CD4-positive, alpha-beta memory T cell (primary cell): Measurements from ENCODE around the gene ATP8B2. TPM values are rescaled to one million over a fixed set of nuclear protein-coding genes. Genes with fewer than 3 reads are reported as not detected.
A peak's percentile ranks its signal among the peaks of the same experiment; 100 is the strongest.
"Not testable (repeated sequence)": the region's sequence is repeated elsewhere in the genome, so short reads cannot be mapped to it uniquely, and the experiment has no call there.

ENCODE experiments used
- CTCF ChIA-PET: fragments of 350-600 bp; sonication (Branson Sonifier 250); formaldehyde crosslinking; loops from one replicate; lab custom pipeline; 2021; ENCODE audit warnings: inconsistent platforms; ENCODE audit not compliant: partially characterized antibody; lab: Charles Lee
- POLR2A ChIA-PET: fragments of 350-600 bp; sonication (Branson Sonifier 250); formaldehyde crosslinking; loops from one replicate; lab custom pipeline; 2021; ENCODE audit not compliant: partially characterized antibody; lab: Charles Lee
- DNase-seq, 5 donors: peaks; one replicate each; pipeline versions ENCODE4 v3.0.0 to v3.0.0-alpha.2; 2020 to 2022; ENCODE audit warnings: mixed read lengths in 1 of 5
- H3K27ac ChIP-seq: one replicate; pipeline ENCODE4 v1.7.0; 2013; ENCODE audit warnings: low read depth, low read length
- H3K27me3 ChIP-seq: 2 replicates; pipeline ENCODE4 v1.7.0; 2013; ENCODE audit warnings: mild to moderate bottlenecking, low read length, moderate library complexity; ENCODE audit not compliant: insufficient read depth
- H3K36me3 ChIP-seq: 2 replicates; pipeline ENCODE4 v1.7.0; 2013; ENCODE audit warnings: mild to moderate bottlenecking, low read length, moderate library complexity; ENCODE audit not compliant: insufficient read depth
- H3K4me1 ChIP-seq: 2 replicates; pipeline ENCODE4 v1.7.0; 2013; ENCODE audit warnings: mild to moderate bottlenecking, low read length, moderate library complexity; ENCODE audit not compliant: insufficient read depth
- H3K4me3 ChIP-seq, 2 donors: one replicate each; pipeline ENCODE4 v1.7.0; 2013; ENCODE audit warnings: low read length in 2 of 2, mild to moderate bottlenecking in 1 of 2
- H3K9me3 ChIP-seq, 2 donors: one replicate each; pipeline ENCODE4 v1.7.0; 2013; ENCODE audit warnings: low read length in 2 of 2, control low read depth in 1 of 2; ENCODE audit not compliant: control insufficient read depth in 1 of 2
- H3K27ac Mint-ChIP-seq, 7 donors: one replicate each; pipeline ENCODE4 v1.8.0; 2020 to 2021; ENCODE audit warnings: mixed read lengths in 7 of 7, mild to moderate bottlenecking in 6 of 7, inconsistent platforms in 3 of 7, moderate library complexity in 3 of 7
- H3K27me3 Mint-ChIP-seq, 2 donors: one replicate each; pipeline ENCODE4 v1.8.0; 2020 to 2021; ENCODE audit warnings: mixed read lengths in 2 of 2
- H3K36me3 Mint-ChIP-seq, 2 donors: one replicate each; pipeline ENCODE4 v1.8.0; 2020 to 2021; ENCODE audit warnings: mixed read lengths in 2 of 2, inconsistent platforms in 1 of 2, mild to moderate bottlenecking in 1 of 2
- H3K4me1 Mint-ChIP-seq, 4 donors: one replicate each; pipeline ENCODE4 v1.8.0; 2020 to 2021; ENCODE audit warnings: mixed read lengths in 4 of 4, mild to moderate bottlenecking in 1 of 4
- H3K4me3 Mint-ChIP-seq, 8 donors: one replicate each; pipeline ENCODE4 v1.8.0; 2020 to 2021; ENCODE audit warnings: mixed read lengths in 8 of 8, mild to moderate bottlenecking in 7 of 8, moderate library complexity in 6 of 8, inconsistent platforms in 3 of 8
- H3K9me3 Mint-ChIP-seq, 8 donors: one replicate each; pipeline ENCODE4 v1.8.0; 2020 to 2021; ENCODE audit warnings: mixed read lengths in 8 of 8, mild to moderate bottlenecking in 5 of 8, inconsistent platforms in 3 of 8, moderate library complexity in 1 of 8
- intact Hi-C: fragments of 100-400 bp; cut with micrococcal nuclease; formaldehyde crosslinking; loops from one replicate; pipeline ENCODE4 v1.15.1; 2023
- polyA plus RNA-seq, 2 donors: library from polyadenylated mRNA; unstranded; fragments of 300-500 nt; fragmentation: Illumina TruSeq; gene quantifications; one replicate each; pipeline ENCODE4 v1.2.3, GENCODE V29; 2021
- total RNA-seq, 2 experiments: library from RNA; stranded (reverse); gene quantifications; one replicate each; pipeline ENCODE4 v1.2.3, GENCODE V29; 2021

ATP8B2 gene
- total RNA-seq = 100 to 1,000 TPM; 186 TPM
- 10 to 100 TPM; 53.5 to 95.4 TPM for polyA plus RNA-seq

- intact Hi-C loops = loop anchor here (1.0 to 10.0 kb wide), 7 partner anchors 10 to 403 kb away; partner anchors contain the start of genes GATAD2B and UBE2Q1
- Histone ChIP-seq H3K27ac (peak within 1 kb of the TSS; percentile 89), H3K4me1 (peaks cover 41% of the 10 kb centered on the region), H3K9me3 (no peaks in the 10 kb centered on the region), H3K36me3 (peaks cover 4% of the 10 kb centered on the region), H3K4me3 (peak within 1 kb of the TSS; percentile 61 to 66), H3K27me3 (no peaks in the 10 kb centered on the region)
- Mint-ChIP-seq H3K36me3 (peaks cover 6 to 24% of the 10 kb centered on the region in 2 donors), H3K27ac (peak within 1 kb of the TSS; percentile 86 to 98 (median 96)), H3K9me3 (no peaks in the 10 kb centered on the region), H3K4me1 (peaks cover 22 to 49% (median 32%) of the 10 kb centered on the region in 4 donors), H3K4me3 (peak within 1 kb of the TSS; percentile 93 to 99 (median 98)), H3K27me3 (no peaks in the 10 kb centered on the region)
- CTCF ChIA-PET = interaction anchor here (0.8 to 17.1 kb wide), 11 partner anchors 11 to 222 kb away, joined by 3 to 543 read pairs (median 4); partner anchors contain the start of genes HAX1 and IL6R
- peak; percentile 79 to 85 (median 81) for DNase-seq
- POLR2A ChIA-PET = interaction anchor here (0.6 to 17.5 kb wide), 8 partner anchors 19 to 811 kb away, joined by 3 to 728 read pairs (median 8); partner anchors contain the start of genes IL6R and UBAP2L
Measured at GRCh38 chr1:154324669-154325582, at the start of gene ATP8B2. Gene ATP8B2, plus strand, starts transcription at chr1:154325525. Its CDS starts 2,617 bp downstream, at chr1:154328142.

GRCh38 chr1:154276797-154277196, 48.5 kb upstream of the ATP8B2 start:
- Mint-ChIP-seq H3K4me3 (no peak overlapping the region), H3K36me3 (peaks cover 20 to 34% of the 10 kb centered on the region in 2 donors), H3K27ac (no peak overlapping the region), H3K4me1 (peaks cover 16 to 30% (median 24%) of the 10 kb centered on the region in 4 donors), H3K27me3 (no peaks in the 10 kb centered on the region), H3K9me3 (peaks cover 0 to 1% (median 0%) of the 10 kb centered on the region in 8 donors)
- Histone ChIP-seq H3K36me3 (peaks cover 15% of the 10 kb centered on the region), H3K4me3 (no peak overlapping the region), H3K9me3 (no peaks in the 10 kb centered on the region), H3K27me3 (no peaks in the 10 kb centered on the region), H3K4me1 (peaks cover 21% of the 10 kb centered on the region), H3K27ac (no peak overlapping the region)
- intact Hi-C loops = no loop called here
- ChIA-PET POLR2A (interaction anchor here (0.6 to 1.1 kb wide), 3 partner anchors 68 to 160 kb away, joined by 3 read pairs; no protein-coding TSS in a partner anchor), CTCF (interaction anchor here (0.9 to 3.2 kb wide), 12 partner anchors 48 to 279 kb away, joined by 3 to 46 read pairs (median 3); partner anchors contain the start of gene ATP8B2)
- peak in 4 of 5 donors; percentile 29 to 39 (median 33) for DNase-seq

GRCh38 chr1:154287591-154287990, 37.7 kb upstream of the ATP8B2 start:
- H3K27ac ChIP-seq, H3K27me3 Mint-ChIP-seq, H3K9me3 Mint-ChIP-seq, H3K9me3 ChIP-seq, POLR2A ChIA-PET, H3K4me3 ChIP-seq, intact Hi-C loops, H3K4me1 ChIP-seq, H3K36me3 ChIP-seq, H3K4me1 Mint-ChIP-seq, H3K36me3 Mint-ChIP-seq, CTCF ChIA-PET, H3K4me3 Mint-ChIP-seq, DNase-seq, H3K27me3 ChIP-seq, H3K27ac Mint-ChIP-seq: not testable (repeated sequence)

- no peaks in the 10 kb centered on the region for H3K4me1 ChIP-seq
- Mint-ChIP-seq H3K4me3 (no peak overlapping the region), H3K27me3 (peaks cover 0 to 4% of the 10 kb centered on the region in 2 donors), H3K4me1 (peaks cover 0 to 4% (median 0%) of the 10 kb centered on the region in 4 donors), H3K27ac (no peak overlapping the region), H3K9me3 (peaks cover 0 to 10% (median 5%) of the 10 kb centered on the region in 8 donors), H3K36me3 (peaks cover 0 to 3% of the 10 kb centered on the region in 2 donors)
- no peaks in the 10 kb centered on the region for H3K36me3 ChIP-seq
- H3K4me3 ChIP-seq = no peak overlapping the region
- CTCF ChIA-PET = no interaction called here
- H3K27me3 ChIP-seq = no peaks in the 10 kb centered on the region
- no peaks in the 10 kb centered on the region for H3K9me3 ChIP-seq
- intact Hi-C loops = no loop called here
- no peak for DNase-seq
- no peak overlapping the region for H3K27ac ChIP-seq
- POLR2A ChIA-PET = no interaction called here
Measured at GRCh38 chr1:154288661-154289060, 36.7 kb upstream of the ATP8B2 start.

GRCh38 chr1:154290921-154291320, 34.4 kb upstream of the ATP8B2 start:
- ChIA-PET CTCF (interaction anchor here (0.7 kb wide), 1 partner anchor 960 kb away, joined by 3 read pairs; no protein-coding TSS in a partner anchor), POLR2A (no interaction called here)
- H3K36me3 Mint-ChIP-seq = peaks cover 4 to 8% of the 10 kb centered on the region in 2 donors
- no peaks in the 10 kb centered on the region for H3K4me1 Mint-ChIP-seq
- DNase-seq = no peak
- Histone ChIP-seq H3K4me1 (no peaks in the 10 kb centered on the region), H3K9me3 (peaks cover 0 to 7% of the 10 kb centered on the region in 2 donors), H3K4me3 (no peak overlapping the region), H3K36me3 (no peaks in the 10 kb centered on the region), H3K27me3 (no peaks in the 10 kb centered on the region), H3K27ac (no peak overlapping the region)
- H3K27ac Mint-ChIP-seq = no peak overlapping the region
- H3K27me3 Mint-ChIP-seq = peaks cover 0 to 4% of the 10 kb centered on the region in 2 donors
- intact Hi-C loops = no loop called here
- peaks cover 0 to 28% (median 18%) of the 10 kb centered on the region in 8 donors for H3K9me3 Mint-ChIP-seq
- H3K4me3 Mint-ChIP-seq = no peak overlapping the region

GRCh38 chr1:154295408-154296235, 29.7 kb upstream of the ATP8B2 start:
- Mint-ChIP-seq H3K27me3 (no peaks in the 10 kb centered on the region), H3K27ac (peak overlapping the region in 2 of 7 donors; percentile 29 to 75), H3K4me1 (no peaks in the 10 kb centered on the region), H3K4me3 (no peak overlapping the region), H3K36me3 (peaks cover 4 to 8% of the 10 kb centered on the region in 2 donors), H3K9me3 (peaks cover 0 to 35% (median 18%) of the 10 kb centered on the region in 8 donors)
- ChIA-PET POLR2A (no interaction called here), CTCF (interaction anchor here (1.5 kb wide), 1 partner anchor 40 kb away, joined by 6 read pairs; no protein-coding TSS in a partner anchor)
- intact Hi-C loops = no loop called here
- Histone ChIP-seq H3K27me3 (no peaks in the 10 kb centered on the region), H3K4me3 (no peak overlapping the region), H3K4me1 (no peaks in the 10 kb centered on the region), H3K36me3 (no peaks in the 10 kb centered on the region), H3K9me3 (peaks cover 0 to 7% of the 10 kb centered on the region in 2 donors), H3K27ac (no peak overlapping the region)
- DNase-seq = peak in 1 of 5 donors; percentile 22
